Neural progenitor cell (in vitro differentiated cells): ENCODE data around the gene DHFR2.

Source experiments
- CTCF ChIP-seq: fragments of 200-600 bp; sonication (generic); IDR thresholded peaks from 2 replicates; pipeline ENCODE4 v1.5.1; 2017; ENCODE audit warnings: antibody characterized with exemption, mild to moderate bottlenecking
- EZH2phosphoT487 ChIP-seq: fragments of 200-600 bp; sonication (generic); IDR thresholded peaks from 2 replicates; pipeline ENCODE4 v1.6.1; 2017; ENCODE audit warnings: antibody characterized with exemption

DNA sequence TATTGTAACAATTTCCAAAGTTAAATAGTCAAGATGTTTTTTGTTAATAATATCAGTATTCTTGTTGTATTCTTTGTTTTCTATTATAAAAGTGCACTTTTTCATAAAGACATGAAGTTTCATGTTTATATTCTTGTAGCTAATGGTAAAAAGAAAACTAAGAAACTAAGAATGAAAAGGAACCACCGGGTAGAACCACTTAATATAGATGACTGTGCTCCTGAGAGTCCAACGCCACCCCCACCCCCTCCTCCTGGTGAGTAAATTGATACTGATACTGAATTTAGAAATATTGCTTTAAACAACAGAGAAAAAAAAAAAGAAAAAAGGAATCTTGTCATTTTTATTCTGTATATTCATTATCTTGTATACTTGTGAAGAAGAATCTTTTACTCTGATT lies 13.4 kb downstream of the DHFR2 start:
- TF ChIP-seq EZH2phosphoT487 = no peak
- TF ChIP-seq CTCF = no peak
